Neural progenitor cell (in vitro differentiated cells): Measurements from ENCODE around the gene PMPCA. TPM values are rescaled to one million over a fixed set of nuclear protein-coding genes. Genes with fewer than 3 reads are reported as not detected.
"Not testable (repeated sequence)": the region's sequence is repeated elsewhere in the genome, so short reads cannot be mapped to it uniquely, and the experiment has no call there.

ENCODE experiments used
- DNase-seq: peaks from one replicate; pipeline ENCODE4 v3.0.0-alpha.2; 2016; ENCODE audit warnings: low spot score
- H2AFZ ChIP-seq: fragments of 200-600 bp; sonication (generic); replicated peaks from 2 replicates; pipeline ENCODE4 v1.6.1; 2016; ENCODE audit warnings: antibody characterized with exemption
- H3F3A ChIP-seq: fragments of 200-600 bp; sonication (generic); 2 replicates; pipeline ENCODE4 v1.6.1; 2016; ENCODE audit warnings: antibody characterized with exemption, low read depth
- H3K27ac ChIP-seq: fragments of 200-600 bp; sonication (generic); 2 replicates; pipeline ENCODE4 v1.5.1; 2016; ENCODE audit warnings: mild to moderate bottlenecking
- H3K27me3 ChIP-seq: fragments of 200-600 bp; sonication (generic); 2 replicates; pipeline ENCODE4 v1.6.1; 2016; ENCODE audit warnings: mild to moderate bottlenecking, moderate library complexity
- H3K36me3 ChIP-seq: fragments of 200-600 bp; sonication (generic); 2 replicates; pipeline ENCODE4 v1.5.1; 2016
- H3K4me1 ChIP-seq: fragments of 200-600 bp; sonication (generic); 2 replicates; pipeline ENCODE4 v1.6.1; 2016; ENCODE audit warnings: mixed run types
- H3K4me2 ChIP-seq: fragments of 200-600 bp; sonication (generic); 2 replicates; pipeline ENCODE4 v1.6.1; 2016
- H3K4me3 ChIP-seq: fragments of 200-600 bp; sonication (generic); 2 replicates; pipeline ENCODE4 v1.5.1; 2016
- H3K79me2 ChIP-seq: fragments of 200-600 bp; sonication (generic); 2 replicates; pipeline ENCODE4 v1.6.1; 2016; ENCODE audit warnings: low read depth
- H3K9ac ChIP-seq: fragments of 200-600 bp; sonication (generic); 2 replicates; pipeline ENCODE4 v1.6.1; 2016
- H3K9me3 ChIP-seq: fragments of 200-600 bp; sonication (generic); 2 replicates; pipeline ENCODE4 v1.5.1; 2016; ENCODE audit warnings: low read depth
- H4K20me1 ChIP-seq: fragments of 200-600 bp; sonication (generic); 2 replicates; pipeline ENCODE4 v1.6.1; 2016; ENCODE audit warnings: low read depth
- H3K27ac Mint-ChIP-seq: 3 replicates; pipeline ENCODE4 v1.8.0; 2021; ENCODE audit warnings: mixed read lengths
- H3K27me3 Mint-ChIP-seq: 2 replicates; pipeline ENCODE4 v1.8.0; 2022; ENCODE audit warnings: low read depth, mild to moderate bottlenecking, inconsistent platforms, moderate library complexity, mixed read lengths; ENCODE audit not compliant: insufficient read depth
- H3K36me3 Mint-ChIP-seq: 3 replicates; pipeline ENCODE4 v1.8.0; 2021; ENCODE audit warnings: mixed read lengths
- H3K4me1 Mint-ChIP-seq: 3 replicates; pipeline ENCODE4 v1.8.0; 2021; ENCODE audit warnings: mixed read lengths
- H3K4me3 Mint-ChIP-seq: 3 replicates; pipeline ENCODE4 v1.8.0; 2021; ENCODE audit warnings: mild to moderate bottlenecking, moderate library complexity, mixed read lengths
- H3K9me3 Mint-ChIP-seq: 3 replicates; pipeline ENCODE4 v1.8.0; 2020; ENCODE audit warnings: mixed read lengths
- EZH2 ChIP-seq: fragments of 200-600 bp; sonication (generic); IDR thresholded peaks from 2 replicates; pipeline ENCODE4 v1.6.1; 2017; ENCODE audit warnings: antibody characterized with exemption, mild to moderate bottlenecking, moderate library complexity
- EZH2phosphoT487 ChIP-seq: fragments of 200-600 bp; sonication (generic); IDR thresholded peaks from 2 replicates; pipeline ENCODE4 v1.6.1; 2017; ENCODE audit warnings: antibody characterized with exemption
- total RNA-seq: library from RNA; depleted of rRNA; stranded (reverse); fragments of >200 nt; gene quantifications from 2 replicates; pipeline ENCODE4 v1.2.3, GENCODE V29; 2015; ENCODE audit warnings: low replicate concordance
- TF ChIP-seq, protein P1 (sequence below): fragments of 200-600 bp; sonication (generic); IDR thresholded peaks from 2 replicates; pipeline ENCODE4 v1.5.1; 2017; ENCODE audit warnings: antibody characterized with exemption, mild to moderate bottlenecking

PMPCA gene
- total RNA-seq, 1 donor from 2014 or later, result 51.3 TPM

GRCh38 chr9:136423432-136424146, 13.1 kb downstream of the PMPCA start:
- no peak for TF ChIP-seq EZH2
- TF ChIP-seq EZH2phosphoT487, result no peak
- TF ChIP-seq, protein P1, sequence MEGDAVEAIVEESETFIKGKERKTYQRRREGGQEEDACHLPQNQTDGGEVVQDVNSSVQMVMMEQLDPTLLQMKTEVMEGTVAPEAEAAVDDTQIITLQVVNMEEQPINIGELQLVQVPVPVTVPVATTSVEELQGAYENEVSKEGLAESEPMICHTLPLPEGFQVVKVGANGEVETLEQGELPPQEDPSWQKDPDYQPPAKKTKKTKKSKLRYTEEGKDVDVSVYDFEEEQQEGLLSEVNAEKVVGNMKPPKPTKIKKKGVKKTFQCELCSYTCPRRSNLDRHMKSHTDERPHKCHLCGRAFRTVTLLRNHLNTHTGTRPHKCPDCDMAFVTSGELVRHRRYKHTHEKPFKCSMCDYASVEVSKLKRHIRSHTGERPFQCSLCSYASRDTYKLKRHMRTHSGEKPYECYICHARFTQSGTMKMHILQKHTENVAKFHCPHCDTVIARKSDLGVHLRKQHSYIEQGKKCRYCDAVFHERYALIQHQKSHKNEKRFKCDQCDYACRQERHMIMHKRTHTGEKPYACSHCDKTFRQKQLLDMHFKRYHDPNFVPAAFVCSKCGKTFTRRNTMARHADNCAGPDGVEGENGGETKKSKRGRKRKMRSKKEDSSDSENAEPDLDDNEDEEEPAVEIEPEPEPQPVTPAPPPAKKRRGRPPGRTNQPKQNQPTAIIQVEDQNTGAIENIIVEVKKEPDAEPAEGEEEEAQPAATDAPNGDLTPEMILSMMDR, result no peak
- H3K36me3 ChIP-seq, result no peaks in the 10 kb centered on the region
- Mint-ChIP-seq H3K27me3 (peaks cover 4% of the 10 kb centered on the region), H3K27ac (no peak overlapping the region), H3K4me3 (no peak overlapping the region), H3K36me3 (peaks cover 6% of the 10 kb centered on the region), H3K9me3 (no peaks in the 10 kb centered on the region), H3K4me1 (no peaks in the 10 kb centered on the region)
- H3K9me3 ChIP-seq, result no peaks in the 10 kb centered on the region
- no peak for DNase-seq
- no peak overlapping the region for H2AFZ ChIP-seq
- no peaks in the 10 kb centered on the region for H3K4me1 ChIP-seq
- no peak overlapping the region for H3K4me2 ChIP-seq
- no peaks in the 10 kb centered on the region for H3K27me3 ChIP-seq
- H3K79me2 ChIP-seq, result no peaks in the 10 kb centered on the region
- H3K4me3 ChIP-seq, result no peak overlapping the region
- no peak overlapping the region for H3K27ac ChIP-seq
- H3F3A ChIP-seq, result no peaks in the 10 kb centered on the region
- no peak overlapping the region for H3K9ac ChIP-seq
- no peaks in the 10 kb centered on the region for H4K20me1 ChIP-seq

GRCh38 chr9:136424750-136425362, 14.4 kb downstream of the PMPCA start:
- Histone ChIP-seq H3K4me1 (no peaks in the 10 kb centered on the region), H2AFZ (no peak overlapping the region), H3K9ac (no peak overlapping the region), H3K9me3 (no peaks in the 10 kb centered on the region), H3K4me3 (no peak overlapping the region), H3K27ac (no peak overlapping the region), H3K36me3 (no peaks in the 10 kb centered on the region), H4K20me1 (no peaks in the 10 kb centered on the region), H3K4me2 (no peak overlapping the region), H3F3A (no peaks in the 10 kb centered on the region), H3K79me2 (no peaks in the 10 kb centered on the region), H3K27me3 (no peaks in the 10 kb centered on the region)
- Mint-ChIP-seq H3K4me3 (no peak overlapping the region), H3K27ac (no peak overlapping the region), H3K9me3 (no peaks in the 10 kb centered on the region), H3K4me1 (no peaks in the 10 kb centered on the region), H3K36me3 (peaks cover 5% of the 10 kb centered on the region), H3K27me3 (peaks cover 4% of the 10 kb centered on the region)
- DNase-seq, result no peak
- TF ChIP-seq EZH2phosphoT487 (no peak), EZH2 (no peak)
- TF ChIP-seq, protein P1, result no peak

DNA sequence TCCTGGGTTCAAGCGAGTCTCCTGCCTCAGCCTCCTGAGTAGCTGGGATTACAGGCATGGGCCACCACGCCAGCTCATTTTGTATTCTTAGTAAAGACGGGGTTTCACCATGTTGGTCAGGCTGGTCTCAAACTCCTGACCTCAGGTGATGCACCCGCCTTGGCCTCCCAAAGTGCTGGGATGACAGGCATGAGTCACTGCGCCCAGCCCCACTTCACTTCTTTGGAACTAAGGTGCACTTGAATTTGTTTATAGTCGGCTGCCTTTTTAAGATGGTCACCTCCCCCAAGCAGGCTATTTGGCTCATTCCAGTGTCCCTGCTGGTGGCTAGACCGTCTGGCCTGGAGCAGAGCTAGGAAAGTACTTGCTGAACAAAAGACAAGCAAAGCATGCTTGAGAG, 14.9 kb downstream of the PMPCA start:
- H3K4me1 Mint-ChIP-seq, DNase-seq, H2AFZ ChIP-seq, H3F3A ChIP-seq, H3K4me3 Mint-ChIP-seq, H3K79me2 ChIP-seq, H3K36me3 ChIP-seq, H3K4me2 ChIP-seq, H3K9me3 ChIP-seq, H4K20me1 ChIP-seq, H3K27ac ChIP-seq, H3K9me3 Mint-ChIP-seq, H3K4me1 ChIP-seq, H3K36me3 Mint-ChIP-seq, H3K4me3 ChIP-seq, H3K9ac ChIP-seq, H3K27me3 ChIP-seq, H3K27ac Mint-ChIP-seq, H3K27me3 Mint-ChIP-seq: not testable (repeated sequence)

GRCh38 chr9:136426787-136427186, 16.3 kb downstream of the PMPCA start:
- H3K4me1 ChIP-seq, result no peaks in the 10 kb centered on the region
- H3K27ac Mint-ChIP-seq, result no peak overlapping the region
- no peak overlapping the region for H3K4me3 Mint-ChIP-seq
- H3K9ac ChIP-seq, result no peak overlapping the region
- H3K4me2 ChIP-seq, result no peak overlapping the region
- H3K27me3 ChIP-seq, result no peaks in the 10 kb centered on the region
- H3K27me3 Mint-ChIP-seq, result peaks cover 4% of the 10 kb centered on the region
- H2AFZ ChIP-seq, result no peak overlapping the region
- H3K9me3 ChIP-seq, result no peaks in the 10 kb centered on the region
- no peaks in the 10 kb centered on the region for H3F3A ChIP-seq
- no peak for DNase-seq
- peaks cover 5% of the 10 kb centered on the region for H3K36me3 Mint-ChIP-seq
- no peak overlapping the region for H3K4me3 ChIP-seq
- no peaks in the 10 kb centered on the region for H3K9me3 Mint-ChIP-seq
- no peaks in the 10 kb centered on the region for H3K36me3 ChIP-seq
- no peaks in the 10 kb centered on the region for H4K20me1 ChIP-seq
- no peaks in the 10 kb centered on the region for H3K79me2 ChIP-seq
- no peak overlapping the region for H3K27ac ChIP-seq
- H3K4me1 Mint-ChIP-seq, result no peaks in the 10 kb centered on the region
- TF ChIP-seq, protein P1, result no peak
- TF ChIP-seq EZH2phosphoT487 (no peak), EZH2 (no peak)
